ENCODE data around the gene PUM2. TPM values are rescaled to one million over a fixed set of nuclear protein-coding genes. Genes with fewer than 3 reads are reported as not detected.

Gene PUM2
- total and polyA plus RNA-seq, 2 of the 8 experiments (the other 6 are each of a cell fraction or from before 2014, with no cell fraction given) = 46.6 to 114 TPM

DNA sequence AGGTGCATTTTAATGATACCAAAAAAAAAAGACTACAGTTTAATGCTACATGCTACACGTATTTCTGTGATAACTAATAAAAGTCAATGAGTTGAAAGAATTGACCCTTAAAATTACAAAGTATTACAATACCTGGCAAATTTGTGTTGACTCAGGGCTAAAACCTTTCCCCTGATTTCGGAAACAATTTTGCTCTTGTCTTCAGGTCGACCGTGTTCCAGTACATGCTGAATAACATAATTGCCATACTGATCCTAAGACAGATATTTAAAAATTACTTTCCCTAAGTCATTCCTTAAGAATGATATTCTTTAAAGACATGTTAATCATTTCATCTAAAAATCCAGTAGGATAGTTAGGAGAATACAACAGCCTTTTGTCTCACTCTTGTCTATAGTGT, 95.9 kb downstream of the PUM2 start (continued):
- no peak for TF ChIP-seq TAF1 (IDR thresholded peaks at IDR 0.05; ENCODE audit: low read depth, low read length)
- TF ChIP-seq CTBP2 (IDR thresholded peaks at IDR 0.05; ENCODE audit: borderline replicate concordance, insufficient read depth, insufficient read length, low read length) = no peak

All from H1 (cell line).